Activated CD8-positive, alpha-beta memory T cell treated with anti-CD3 and anti-CD28 coated beads, Interleukin-2, amount 50 U/mL, for 24 hours (primary cell): ENCODE measurements around the gene LRRC3.
"Not testable (repeated sequence)": the region's sequence is repeated elsewhere in the genome, so short reads cannot be mapped to it uniquely, and the experiment has no call there.

Experiments used
- DNase-seq: peaks from one replicate; pipeline ENCODE4 v3.0.0-alpha.2; 2020; ENCODE audit errors: extremely low read depth

LRRC3 gene

GRCh38 chr21:44478124-44478800, 23.0 kb downstream of the LRRC3 start:
- DNase-seq, result no peak

GRCh38 chr21:44478801-44479167, 23.5 kb downstream of the LRRC3 start:
- no peak for DNase-seq

- not testable (repeated sequence) for DNase-seq
These were observed 24.4 kb downstream of the LRRC3 start for GRCh38 chr21:44479556-44480199.

- DNase-seq, result no peak
These were observed 25.1 kb downstream of the LRRC3 start for GRCh38 chr21:44480200-44481053.

- no peak for DNase-seq
These were observed 27.4 kb downstream of the LRRC3 start for GRCh38 chr21:44482581-44483287.

- DNase-seq, result no peak
These were observed 28.3 kb downstream of the LRRC3 start for GRCh38 chr21:44483288-44484237.

- no peak for DNase-seq
These were observed 29.4 kb downstream of the LRRC3 start for GRCh38 chr21:44484498-44485253.

- no peak for DNase-seq
These were observed 30.0 kb downstream of the LRRC3 start for GRCh38 chr21:44485254-44485793.

GRCh38 chr21:44485796-44486195, 30.5 kb downstream of the LRRC3 start:
- no peak for DNase-seq

GRCh38 chr21:44486302-44486701, 31.0 kb downstream of the LRRC3 start:
- no peak for DNase-seq

- DNase-seq, result no peak
These were observed 32.5 kb downstream of the LRRC3 start for GRCh38 chr21:44487831-44488230.

GRCh38 chr21:44489962-44490361, 34.7 kb downstream of the LRRC3 start:
- DNase-seq, result no peak

GRCh38 chr21:44490405-44490804, 35.1 kb downstream of the LRRC3 start:
- no peak for DNase-seq

- no peak for DNase-seq
These were observed 35.5 kb downstream of the LRRC3 start for GRCh38 chr21:44490816-44491215.

- no peak for DNase-seq
These were observed 37.5 kb downstream of the LRRC3 start for GRCh38 chr21:44492567-44493385.

- no peak for DNase-seq
These were observed 39.1 kb downstream of the LRRC3 start for GRCh38 chr21:44494418-44494817.

- DNase-seq, result no peak
These were observed 39.6 kb downstream of the LRRC3 start for GRCh38 chr21:44494956-44495355.

GRCh38 chr21:44495611-44496563, 40.6 kb downstream of the LRRC3 start:
- no peak for DNase-seq
